Ishikawa (cell line): Measurements from ENCODE around the gene TMEM217.

ENCODE experiments used
- CEBPB ChIP-seq: IDR thresholded peaks from 2 replicates; pipeline ENCODE4 v1.6.1; 2012
- CREB1 ChIP-seq: IDR thresholded peaks from 2 replicates; pipeline ENCODE4 v1.6.1; 2012; ENCODE audit warnings: low read depth
- EGR1 ChIP-seq: IDR thresholded peaks from 2 replicates; pipeline ENCODE4 v1.6.1; 2012
- EP300 ChIP-seq: IDR thresholded peaks from 2 replicates; pipeline ENCODE4 v1.6.1; 2012; ENCODE audit warnings: borderline replicate concordance
- FOXM1 ChIP-seq: IDR thresholded peaks from 2 replicates; pipeline ENCODE4 v1.6.1; 2012; ENCODE audit warnings: low read depth, borderline replicate concordance
- MAX ChIP-seq: IDR thresholded peaks from 2 replicates; pipeline ENCODE4 v1.6.1; 2012
- NFIC ChIP-seq: IDR thresholded peaks from 2 replicates; pipeline ENCODE4 v1.6.1; 2012
- RAD21 ChIP-seq: IDR thresholded peaks from 2 replicates; pipeline ENCODE4 v1.6.1; 2012; ENCODE audit warnings: low read depth
- REST ChIP-seq: IDR thresholded peaks from 2 replicates; pipeline ENCODE4 v1.6.1; 2012; ENCODE audit warnings: low read depth, mild to moderate bottlenecking
- TAF1 ChIP-seq: IDR thresholded peaks from 2 replicates; pipeline ENCODE4 v1.6.1; 2012; ENCODE audit warnings: low read depth, mild to moderate bottlenecking
- TCF12 ChIP-seq: IDR thresholded peaks from 2 replicates; pipeline ENCODE4 v1.6.1; 2012; ENCODE audit warnings: low read depth
- TEAD4 ChIP-seq: IDR thresholded peaks from 2 replicates; pipeline ENCODE4 v1.6.1; 2012
- USF1 ChIP-seq: IDR thresholded peaks from 2 replicates; pipeline ENCODE4 v1.6.1; 2012
- YY1 ChIP-seq: IDR thresholded peaks from 2 replicates; pipeline ENCODE4 v1.6.1; 2012; ENCODE audit warnings: low read depth
- ZBTB7A ChIP-seq: IDR thresholded peaks from 2 replicates; pipeline ENCODE4 v1.6.1; 2012; ENCODE audit warnings: low read depth

The TMEM217 gene

GRCh38 chr6:37257634-37258404 lies at the start of gene TMEM217, which contains the start of gene TBC1D22B:
TSS of gene TMEM217 (minus strand) at chr6:37258144. CDS start at chr6:37219030, 39,114 bp downstream.
TSS of gene TBC1D22B (plus strand) at chr6:37257772. CDS start at chr6:37257918, 146 bp downstream.
- no peak for TF ChIP-seq FOXM1
- peak; percentile 92 for TF ChIP-seq CREB1
- peak; percentile 94 for TF ChIP-seq TAF1
- peak; percentile 99 for TF ChIP-seq YY1
- peak; percentile 35; the same call in 1 of the 2 replicates for TF ChIP-seq ZBTB7A
- TF ChIP-seq EGR1 = peak; percentile 20; the same call in 1 of the 2 replicates

GRCh38 chr6:37306624-37307222 lies 48.8 kb upstream of the TMEM217 start:
- TF ChIP-seq TAF1 = no peak

GRCh38 chr6:37305841-37306425 lies 48.0 kb upstream of the TMEM217 start:
- TF ChIP-seq TCF12 (no peak), YY1 (no peak), FOXM1 (no peak), RAD21 (no peak), MAX (no peak), USF1 (no peak), REST (no peak), EP300 (no peak), TEAD4 (no peak), TAF1 (no peak), ZBTB7A (no peak), EGR1 (no peak), NFIC (no peak), CREB1 (no peak), CEBPB (no peak)

- TF ChIP-seq CREB1 (no peak), EP300 (no peak), RAD21 (no peak), TAF1 (no peak), MAX (no peak), REST (no peak), ZBTB7A (no peak), YY1 (no peak), CEBPB (no peak), EGR1 (no peak)
Measured at GRCh38 chr6:37304766-37305165, 46.8 kb upstream of the TMEM217 start.

- no peak for TF ChIP-seq TEAD4
- TF ChIP-seq RAD21 = no peak
- no peak for TF ChIP-seq ZBTB7A
- no peak for TF ChIP-seq NFIC
Measured at GRCh38 chr6:37303891-37304503, 46.1 kb upstream of the TMEM217 start.

- TF ChIP-seq TAF1 (no peak), CREB1 (no peak), YY1 (no peak), RAD21 (no peak), ZBTB7A (no peak), REST (no peak), EP300 (no peak), EGR1 (no peak), TCF12 (no peak), TEAD4 (no peak), CEBPB (no peak), NFIC (no peak), FOXM1 (no peak), MAX (no peak)
Measured at GRCh38 chr6:37303091-37303660, 45.2 kb upstream of the TMEM217 start.
